Muscle of back (tissue), 11 donors: ENCODE results near the gene MEGF11. TPM values are rescaled to one million over a fixed set of nuclear protein-coding genes. Genes with fewer than 3 reads are reported as not detected.

ENCODE experiments used
- DNase-seq, 3 donors: peaks; one replicate each; pipeline versions ENCODE4 v3.0.0 to v3.0.0-alpha.2; 2013
- polyA plus RNA-seq, 10 donors: library from polyadenylated mRNA; unstranded; fragments of 120-200 nt; gene quantifications; one replicate each; pipeline ENCODE4 v1.2.1, GENCODE V29; 2013; ENCODE audit not compliant: insufficient read length in 10 of 10

MEGF11 gene
- polyA plus RNA-seq, 10 donors, result 0.06 to 0.57 (median 0.35) TPM

GRCh38 chr15:66240240-66240794 is 13.2 kb downstream of the MEGF11 start:
- no peak for DNase-seq

- DNase-seq, result no peak
These were observed 14.0 kb downstream of the MEGF11 start for GRCh38 chr15:66239514-66239913.

- DNase-seq, result no peak
These were observed 15.2 kb downstream of the MEGF11 start for GRCh38 chr15:66238318-66238717.

- no peak for DNase-seq
These were observed 15.9 kb downstream of the MEGF11 start for GRCh38 chr15:66237513-66238235.

GRCh38 chr15:66236806-66237375 is 16.7 kb downstream of the MEGF11 start:
- DNase-seq, result no peak

GRCh38 chr15:66235866-66236265 is 17.7 kb downstream of the MEGF11 start:
- DNase-seq, result no peak

- no peak for DNase-seq
These were observed 18.8 kb downstream of the MEGF11 start for GRCh38 chr15:66234798-66235197.

GRCh38 chr15:66233487-66234415 is 19.8 kb downstream of the MEGF11 start:
- DNase-seq, result no peak

GRCh38 chr15:66232267-66232625 is 21.3 kb downstream of the MEGF11 start:
- DNase-seq, result no peak

GRCh38 chr15:66231394-66232266 is 21.9 kb downstream of the MEGF11 start:
- DNase-seq, result peak in 1 of 3 donors; percentile 30

GRCh38 chr15:66229790-66230465 is 23.6 kb downstream of the MEGF11 start:
- no peak for DNase-seq

GRCh38 chr15:66228807-66229735 is 24.5 kb downstream of the MEGF11 start:
- DNase-seq, result no peak

GRCh38 chr15:66226736-66227135 is 26.8 kb downstream of the MEGF11 start:
- no peak for DNase-seq

GRCh38 chr15:66225656-66226274 is 27.8 kb downstream of the MEGF11 start:
- no peak for DNase-seq

GRCh38 chr15:66224946-66225345 is 28.6 kb downstream of the MEGF11 start:
- DNase-seq, result no peak

- DNase-seq, result no peak
These were observed 31.0 kb downstream of the MEGF11 start for GRCh38 chr15:66222273-66223198.

GRCh38 chr15:66221126-66221525 is 32.4 kb downstream of the MEGF11 start:
- peak in 1 of 3 donors; percentile 55 for DNase-seq

GRCh38 chr15:66220601-66221000 is 32.9 kb downstream of the MEGF11 start:
- no peak for DNase-seq
